GM04504 (cell line): ENCODE measurements around the gene GPATCH8.

Experiments used
- DNase-seq: peaks from one replicate; pipeline ENCODE4 v3.0.0-alpha.2; 2012; ENCODE audit warnings: low read depth

The GPATCH8 gene

GRCh38 chr17:44354582-44355561 lies 148.3 kb downstream of the GPATCH8 start:
- DNase-seq: no peak

- DNase-seq: no peak
These were observed 149.4 kb downstream of the GPATCH8 start for GRCh38 chr17:44353672-44354331.

- DNase-seq: no peak
These were observed 150.2 kb downstream of the GPATCH8 start for GRCh38 chr17:44352828-44353671.

- DNase-seq: no peak
These were observed 151.0 kb downstream of the GPATCH8 start for GRCh38 chr17:44351961-44352827.

GRCh38 chr17:44351464-44351863 lies 151.7 kb downstream of the GPATCH8 start:
- DNase-seq: no peak

- no peak for DNase-seq
These were observed 152.4 kb downstream of the GPATCH8 start for GRCh38 chr17:44350733-44351226.

GRCh38 chr17:44349553-44350070 lies 153.6 kb downstream of the GPATCH8 start:
- no peak for DNase-seq

GRCh38 chr17:44348988-44349364 lies 154.2 kb downstream of the GPATCH8 start:
- no peak for DNase-seq

- DNase-seq: no peak
These were observed 154.8 kb downstream of the GPATCH8 start for GRCh38 chr17:44348234-44348987.
